T1000 (cell line): ENCODE measurements around the gene WNT7B.

ENCODE experiments used
- DNase-seq: peaks from one replicate; lab custom pipeline; 2025; ENCODE audit warnings: mixed read lengths; lab: John Stamatoyannopoulos, UW

Gene WNT7B

GRCh38 chr22:45977003-45977411 is at the start of gene WNT7B:
TSS of gene WNT7B (minus strand) at chr22:45977162. CDS start at chr22:45976754, 408 bp downstream.
- peak; percentile 42 for DNase-seq

- no peak for DNase-seq
Measured at GRCh38 chr22:46025973-46026898, 49.3 kb upstream of the WNT7B start.

- no peak for DNase-seq
Measured at GRCh38 chr22:46025225-46025972, 48.4 kb upstream of the WNT7B start.

GRCh38 chr22:46024136-46024840 is 47.3 kb upstream of the WNT7B start:
- DNase-seq: no peak

GRCh38 chr22:46023558-46023981 is 46.6 kb upstream of the WNT7B start:
- DNase-seq: no peak

GRCh38 chr22:46022881-46023512 is 46.0 kb upstream of the WNT7B start:
- no peak for DNase-seq

- DNase-seq: no peak
Measured at GRCh38 chr22:46021577-46021976, 44.6 kb upstream of the WNT7B start.

GRCh38 chr22:46019351-46019750 is 42.4 kb upstream of the WNT7B start:
- no peak for DNase-seq

GRCh38 chr22:46018859-46019258 is 41.9 kb upstream of the WNT7B start:
- DNase-seq: no peak

GRCh38 chr22:46017166-46017565 is 40.2 kb upstream of the WNT7B start:
- no peak for DNase-seq

- peak; percentile 95 for DNase-seq
Measured at GRCh38 chr22:46013460-46014416, 36.8 kb upstream of the WNT7B start.

GRCh38 chr22:46012881-46013281 is 35.9 kb upstream of the WNT7B start:
- no peak for DNase-seq

GRCh38 chr22:46012182-46012880 is 35.4 kb upstream of the WNT7B start:
- DNase-seq: no peak

- no peak for DNase-seq
Measured at GRCh38 chr22:46011627-46012181, 34.7 kb upstream of the WNT7B start.

- no peak for DNase-seq
Measured at GRCh38 chr22:46010951-46011626, 34.1 kb upstream of the WNT7B start.

- no peak for DNase-seq
Measured at GRCh38 chr22:46010207-46010867, 33.4 kb upstream of the WNT7B start.

- DNase-seq: no peak
Measured at GRCh38 chr22:46009730-46010129, 32.8 kb upstream of the WNT7B start.

GRCh38 chr22:46008836-46009596 is 32.1 kb upstream of the WNT7B start:
- no peak for DNase-seq
